K562 (cell line): ENCODE results near the gene OR52A5. TPM values are rescaled to one million over a fixed set of nuclear protein-coding genes. Genes with fewer than 3 reads are reported as not detected.

Experiments used
- BRD9 ChIP-seq: fragments of 450-650 bp; IDR thresholded peaks from 2 replicates; pipeline ENCODE4 v1.6.1; 2018; ENCODE audit warnings: low read depth; ENCODE audit not compliant: partially characterized antibody
- CREM ChIP-seq: IDR thresholded peaks from 2 replicates; pipeline ENCODE4 v1.6.1; 2014; ENCODE audit warnings: antibody characterized with exemption, low read depth
- GABPB1 ChIP-seq: sonication (generic); formaldehyde crosslinking; IDR thresholded peaks from 2 replicates; pipeline ENCODE4 v1.8.0; 2022; ENCODE audit warnings: mild to moderate bottlenecking, missing genetic modification reagents
- GMEB1 ChIP-seq: fragments of 250-450 bp; sonication (Bioruptor Pico); IDR thresholded peaks from 2 replicates; pipeline ENCODE4 v1.4.0; 2020; ENCODE audit warnings: mild to moderate bottlenecking
- JUND ChIP-seq, 2 experiments: IDR thresholded peaks; 2 replicates in 1 of 2; 3 replicates in 1 of 2; pipeline ENCODE4 v1.6.1; 2011; ENCODE audit warnings: borderline replicate concordance in 2 of 2, low read depth in 2 of 2, low read length in 2 of 2, improper control_type of control experiment in 1 of 2, missing biosample characterization in 1 of 2, missing genetic modification characterization in 1 of 2, missing genetic modification reagents in 1 of 2
- LCOR ChIP-seq: sonication (generic); formaldehyde crosslinking; IDR thresholded peaks from 2 replicates; pipeline ENCODE4 v1.8.0; 2022; ENCODE audit warnings: mild to moderate bottlenecking, missing genetic modification reagents
- MBD1 ChIP-seq: fragments of 250-450 bp; sonication (Bioruptor Pico); IDR thresholded peaks from 2 replicates; pipeline ENCODE4 v1.8.0; 2022; ENCODE audit warnings: inconsistent platforms
- PHF21A ChIP-seq: fragments of 450-650 bp; IDR thresholded peaks from 2 replicates; pipeline ENCODE4 v1.6.1; 2017; ENCODE audit warnings: low read depth, borderline replicate concordance
- PTBP1 ChIP-seq: fragments of 200-400 bp; formaldehyde crosslinking; IDR thresholded peaks from 2 replicates; pipeline ENCODE4 v1.6.1; 2017; ENCODE audit warnings: low read depth, low read length
- SOX6 ChIP-seq: fragments of 450-650 bp; IDR thresholded peaks from 2 replicates; pipeline ENCODE4 v1.6.1; 2014; ENCODE audit warnings: mild to moderate bottlenecking
- SRF ChIP-seq, 2 experiments: fragments of 250-450, 450-650 bp in 1 of 2; sonication (Bioruptor Pico) in 1 of 2; sonication (generic) in 1 of 2; formaldehyde crosslinking; IDR thresholded peaks; 2 replicates each; pipeline versions ENCODE4 v1.5.0 to v1.5.1; 2020 to 2022; ENCODE audit warnings: mild to moderate bottlenecking in 1 of 2, missing genetic modification reagents in 1 of 2
- ZFX ChIP-seq: sonication (generic); formaldehyde crosslinking; IDR thresholded peaks from 2 replicates; pipeline ENCODE4 v1.8.0; 2022; ENCODE audit warnings: mild to moderate bottlenecking, missing genetic modification reagents, moderate library complexity
- ZNF449 ChIP-seq: fragments of 250-450 bp; sonication (Bioruptor Pico); IDR thresholded peaks from 2 replicates; pipeline ENCODE4 v1.8.0; 2022; ENCODE audit warnings: moderate library complexity, mild to moderate bottlenecking, inconsistent platforms
- ZNF589 ChIP-seq: fragments of 200-800 bp; sonication (Bioruptor generic); IDR thresholded peaks from 2 replicates; pipeline ENCODE4 v1.6.1; 2016; ENCODE audit warnings: low read depth, missing genetic modification characterization, missing compliant biosample characterization
- ZNF77 ChIP-seq: fragments of 250-450 bp; sonication (Bioruptor Pico); IDR thresholded peaks from 2 replicates; pipeline ENCODE4 v1.5.0; 2020
- polyA plus RNA-seq, 8 experiments: library from polyadenylated mRNA; depleted of rRNA in 4 of 8; stranded (reverse) in 5 of 8; unstranded in 3 of 8; fragments of >200 nt; fragmentation: Nextera tagmentation in 2 of 8; fragmentation: Illumina TruSeq in 1 of 8; extraction: Ambion mirVana in 2 of 8; extraction: Trizol in 1 of 8; gene quantifications; 2 replicates each; pipeline versions ENCODE4 v1.2.1 to v1.2.3, GENCODE V29; 2011 to 2014; ENCODE audit warnings: inconsistent platforms in 1 of 8, missing spikeins in 1 of 8
- total RNA-seq, 7 experiments: library from RNA; depleted of rRNA in 6 of 7; stranded (reverse); fragments of >200 nt in 6 of 7; fragmentation: Illumina TruSeq in 2 of 7; extraction: Trizol in 2 of 7; gene quantifications; 2 replicates each; pipeline versions ENCODE4 v1.2.1 to v1.2.3, GENCODE V29; 2011 to 2021; ENCODE audit warnings: low replicate concordance in 1 of 7
- TF ChIP-seq, protein P1 (sequence below): fragments of 450-650 bp; IDR thresholded peaks from 2 replicates; pipeline ENCODE4 v1.6.1; 2016
- TF ChIP-seq, protein P2 (sequence below): fragments of 450-650 bp; IDR thresholded peaks from one replicate; pipeline ENCODE4 v1.6.1; 2018; ENCODE audit warnings: mild to moderate bottlenecking, moderate library complexity; ENCODE audit not compliant: partially characterized antibody

OR52A5 gene
- total and polyA plus RNA-seq, 9 of the 15 experiments (the other 6 are each of a cell fraction or from before 2014, with no cell fraction given), result 0.04 to 1.1 (median 0.94) TPM; not detected in 6

DNA sequence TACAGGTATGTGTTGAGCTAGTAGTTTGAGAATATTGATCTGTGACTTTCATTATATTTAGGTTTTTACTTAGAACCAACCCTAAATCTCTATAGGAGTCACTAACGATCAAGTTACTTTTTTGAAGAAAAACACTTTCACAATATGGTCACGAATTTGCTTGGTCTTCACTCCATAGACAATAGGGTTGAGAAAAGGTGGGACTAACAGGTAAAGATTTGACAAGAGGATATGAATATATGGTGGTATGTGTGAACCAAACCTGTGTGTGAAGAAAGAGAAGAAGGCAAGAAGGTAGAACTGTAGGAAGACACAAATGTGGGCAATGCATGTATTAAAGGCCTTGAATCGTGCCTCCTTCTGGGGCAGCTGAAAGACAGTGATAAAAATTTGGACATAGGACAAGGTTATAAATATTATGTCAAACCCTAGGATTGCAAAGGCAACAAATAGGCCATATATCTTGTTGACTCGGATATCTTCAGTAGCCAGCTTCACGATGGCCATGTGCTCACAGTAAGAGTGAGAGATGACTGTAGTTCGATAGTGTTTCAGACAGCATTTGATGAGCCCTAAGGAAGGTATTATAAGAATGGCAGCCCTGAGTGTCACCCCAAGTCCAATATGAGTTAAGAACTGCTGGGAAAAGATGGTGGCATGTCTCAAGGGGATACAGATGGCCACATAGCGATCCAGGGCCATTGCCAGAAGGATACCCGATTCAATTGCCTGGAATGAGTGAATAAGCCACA, 6.4 kb downstream of the OR52A5 start (continued):
- no peak for TF ChIP-seq ZNF449 (CRISPR knock-in tag)
- TF ChIP-seq JUND (IDR thresholded peaks at IDR 0.05; ENCODE audit: borderline replicate concordance, low read depth, low read length), result peak; percentile 52; the same call in 1 of the 2 replicates
- TF ChIP-seq JUND (tag; IDR thresholded peaks at IDR 0.05; ENCODE audit: borderline replicate concordance, low read depth, low read length), result peak; percentile 69; the same call in 1 of the 3 replicates
- no peak for TF ChIP-seq ZNF77 (CRISPR knock-in tag)
- peak; percentile 41; the same call in 1 of the 2 replicates for TF ChIP-seq ZFX (CRISPR knock-in tag)
- peak; percentile 78 for TF ChIP-seq SOX6
- no peak; the same call in 1 of the 2 replicates for TF ChIP-seq ZNF589 (CRISPR knock-in tag)
- TF ChIP-seq SRF (CRISPR knock-in tag; IDR thresholded peaks at IDR 0.05), result peak in 1 of 2 experiments; percentile 24; a peak in 1 of 4 replicates
- TF ChIP-seq, protein P1, sequence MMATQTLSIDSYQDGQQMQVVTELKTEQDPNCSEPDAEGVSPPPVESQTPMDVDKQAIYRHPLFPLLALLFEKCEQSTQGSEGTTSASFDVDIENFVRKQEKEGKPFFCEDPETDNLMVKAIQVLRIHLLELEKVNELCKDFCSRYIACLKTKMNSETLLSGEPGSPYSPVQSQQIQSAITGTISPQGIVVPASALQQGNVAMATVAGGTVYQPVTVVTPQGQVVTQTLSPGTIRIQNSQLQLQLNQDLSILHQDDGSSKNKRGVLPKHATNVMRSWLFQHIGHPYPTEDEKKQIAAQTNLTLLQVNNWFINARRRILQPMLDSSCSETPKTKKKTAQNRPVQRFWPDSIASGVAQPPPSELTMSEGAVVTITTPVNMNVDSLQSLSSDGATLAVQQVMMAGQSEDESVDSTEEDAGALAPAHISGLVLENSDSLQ, result peak; percentile 88
- TF ChIP-seq CREM, result no peak; the same call in 1 of the 2 replicates
- no peak for TF ChIP-seq PTBP1
- TF ChIP-seq GABPB1 (CRISPR knock-in tag), result no peak
- TF ChIP-seq BRD9, result peak; percentile 47
- TF ChIP-seq, protein P2, sequence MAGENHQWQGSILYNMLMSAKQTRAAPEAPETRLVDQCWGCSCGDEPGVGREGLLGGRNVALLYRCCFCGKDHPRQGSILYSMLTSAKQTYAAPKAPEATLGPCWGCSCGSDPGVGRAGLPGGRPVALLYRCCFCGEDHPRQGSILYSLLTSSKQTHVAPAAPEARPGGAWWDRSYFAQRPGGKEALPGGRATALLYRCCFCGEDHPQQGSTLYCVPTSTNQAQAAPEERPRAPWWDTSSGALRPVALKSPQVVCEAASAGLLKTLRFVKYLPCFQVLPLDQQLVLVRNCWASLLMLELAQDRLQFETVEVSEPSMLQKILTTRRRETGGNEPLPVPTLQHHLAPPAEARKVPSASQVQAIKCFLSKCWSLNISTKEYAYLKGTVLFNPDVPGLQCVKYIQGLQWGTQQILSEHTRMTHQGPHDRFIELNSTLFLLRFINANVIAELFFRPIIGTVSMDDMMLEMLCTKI, result no peak
- TF ChIP-seq GMEB1 (CRISPR knock-in tag), result 0 out of 2 replicates have a peak, but pooled peaks have one; percentile 17
- TF ChIP-seq MBD1 (CRISPR knock-in tag), result no peak
- 0 out of 2 replicates have a peak, but pooled peaks have one; percentile 46 for TF ChIP-seq LCOR
- TF ChIP-seq PHF21A, result no peak
